Spinal cord (tissue), 10 donors: Measurements from ENCODE around the gene AGRN. TPM values are rescaled to one million over a fixed set of nuclear protein-coding genes. Genes with fewer than 3 reads are reported as not detected.

Experiments used
- DNase-seq, 6 donors: peaks; one replicate each; pipeline versions ENCODE4 v3.0.0 to v3.0.0-alpha.2; 2013 to 2015; ENCODE audit warnings: low spot score in 6 of 6, low read depth in 4 of 6
- H3K27ac ChIP-seq: one replicate; pipeline ENCODE4 v1.5.1; 2013; ENCODE audit warnings: low read depth, low read length, control low read depth
- H3K27me3 ChIP-seq: one replicate; pipeline ENCODE4 v1.6.1; 2013; ENCODE audit warnings: low read length; ENCODE audit not compliant: control insufficient read depth, insufficient read depth
- H3K36me3 ChIP-seq: one replicate; pipeline ENCODE4 v1.6.1; 2013; ENCODE audit warnings: low read length; ENCODE audit not compliant: control insufficient read depth, insufficient read depth
- H3K4me1 ChIP-seq: one replicate; pipeline ENCODE4 v1.6.1; 2013; ENCODE audit warnings: low read length; ENCODE audit not compliant: control insufficient read depth, insufficient read depth
- H3K4me3 ChIP-seq: one replicate; pipeline ENCODE4 v1.5.1; 2013; ENCODE audit warnings: low read depth, low read length, control low read depth
- H3K9me3 ChIP-seq: one replicate; pipeline ENCODE4 v1.6.1; 2013; ENCODE audit warnings: low read length; ENCODE audit not compliant: control insufficient read depth, insufficient read depth
- WGBS: methylation state at CpG from one replicate; pipeline ENCODE4 v1.1.5; 2013; ENCODE audit warnings: missing lambda C conversion rate; ENCODE audit not compliant: insufficient coverage; 5-methylcytosine and 5-hydroxymethylcytosine counted together
- polyA plus RNA-seq, 2 donors: library from polyadenylated mRNA; unstranded; fragments of 120-200 nt; gene quantifications; one replicate each; pipeline ENCODE4 v1.2.1, GENCODE V29; 2013; ENCODE audit not compliant: insufficient read length in 2 of 2
- total RNA-seq, 2 donors: library from RNA; depleted of rRNA in 1 of 2; stranded (reverse); fragments of 120-200 nt in 1 of 2; fragments of >200 nt in 1 of 2; gene quantifications; one replicate each; pipeline versions ENCODE4 v1.2.3 to v1.2.4, GENCODE V29; 2013 to 2014
- donor health status: healthy.

AGRN gene
- total and polyA plus RNA-seq, 4 donors, result 62.8 to 280 (median 175) TPM

DNA sequence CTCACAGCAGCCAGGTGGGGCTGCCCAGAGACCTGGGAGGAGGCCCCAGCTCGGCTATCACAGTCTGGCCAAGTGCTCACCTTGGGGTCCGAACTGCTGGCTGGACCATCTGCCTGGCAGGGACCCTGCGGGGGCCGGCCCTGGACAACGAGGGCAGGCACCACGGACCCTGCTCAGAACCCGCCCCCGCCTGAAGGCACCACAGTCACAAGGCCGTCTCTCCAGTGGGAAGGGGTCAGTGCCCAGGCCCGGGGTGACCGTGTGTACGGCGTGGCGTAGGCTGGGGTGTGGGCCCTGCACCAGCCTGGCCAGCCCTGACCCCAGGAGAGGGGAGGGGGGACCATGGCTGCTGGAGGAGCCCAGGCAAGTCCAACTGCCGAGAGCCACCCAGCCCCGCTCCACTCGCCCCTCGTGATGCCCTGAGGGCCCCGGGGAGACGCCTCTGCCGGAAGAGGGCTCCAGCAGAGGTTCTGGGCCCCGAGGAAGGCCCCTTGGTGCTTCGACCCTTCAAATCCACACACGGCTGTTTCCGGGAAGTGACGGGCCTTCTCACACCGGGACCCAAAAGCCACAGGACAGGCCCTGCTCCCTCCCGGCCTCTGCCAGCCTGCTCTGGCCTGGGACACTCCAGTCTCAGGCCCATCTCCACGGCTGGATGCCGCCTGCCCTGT lies 65.4 kb downstream of the AGRN start:
- Histone ChIP-seq H3K4me3 (no peak overlapping the region), H3K36me3 (peaks cover 90% of the 10 kb centered on the region), H3K9me3 (no peaks in the 10 kb centered on the region), H3K4me1 (peaks cover 4% of the 10 kb centered on the region), H3K27me3 (peaks cover under 1% of the 10 kb centered on the region), H3K27ac (no peak overlapping the region)
- 92% methylated on average over 30 of the region's 30 CpGs for WGBS
- no peak for DNase-seq

DNA sequence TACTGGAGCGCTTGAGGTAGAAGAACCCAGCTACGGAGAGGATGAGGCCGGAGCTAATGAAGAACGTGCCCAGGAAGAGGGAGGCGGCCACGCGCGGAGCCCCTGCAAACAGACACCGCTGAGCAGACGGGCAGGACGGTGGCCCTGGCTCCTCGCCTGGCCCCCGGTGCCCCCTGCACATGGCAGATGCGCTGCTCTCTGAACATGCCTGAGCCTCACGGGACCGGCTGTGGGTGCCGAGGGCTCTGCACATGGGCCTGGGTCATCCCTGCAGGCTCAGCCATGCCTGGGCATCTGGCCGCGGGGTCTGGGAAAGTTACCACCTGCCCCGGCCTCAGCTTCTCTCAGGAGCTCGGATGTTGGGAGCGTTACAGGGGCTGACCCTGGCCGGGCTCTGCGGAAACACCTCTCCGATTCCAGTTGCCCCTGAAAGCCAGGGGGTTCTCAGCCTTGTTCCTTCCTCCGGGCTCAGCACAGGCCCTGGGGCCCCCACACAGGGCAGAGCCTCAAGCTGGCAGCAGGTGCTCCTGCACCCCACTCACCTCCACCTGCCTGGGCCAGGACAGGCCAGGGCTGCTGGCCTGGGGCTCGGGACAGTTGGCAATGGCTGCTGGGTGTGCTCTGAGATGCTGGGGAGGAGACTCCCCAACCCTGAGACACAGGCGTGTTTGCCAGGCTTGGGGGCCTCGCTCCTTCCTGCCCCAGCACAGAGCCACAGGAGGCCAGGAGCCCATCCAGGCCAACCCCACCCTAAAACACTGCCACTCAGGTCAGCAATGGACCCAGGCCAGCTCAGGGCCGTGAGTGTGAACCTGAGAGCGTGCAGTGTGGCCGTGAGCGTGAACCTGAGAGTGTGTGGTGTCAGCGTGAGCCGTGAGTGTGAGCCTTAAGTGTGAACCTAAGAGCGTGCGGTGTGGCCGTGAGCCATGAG lies 66.3 kb downstream of the AGRN start:
- no peak for DNase-seq

DNA sequence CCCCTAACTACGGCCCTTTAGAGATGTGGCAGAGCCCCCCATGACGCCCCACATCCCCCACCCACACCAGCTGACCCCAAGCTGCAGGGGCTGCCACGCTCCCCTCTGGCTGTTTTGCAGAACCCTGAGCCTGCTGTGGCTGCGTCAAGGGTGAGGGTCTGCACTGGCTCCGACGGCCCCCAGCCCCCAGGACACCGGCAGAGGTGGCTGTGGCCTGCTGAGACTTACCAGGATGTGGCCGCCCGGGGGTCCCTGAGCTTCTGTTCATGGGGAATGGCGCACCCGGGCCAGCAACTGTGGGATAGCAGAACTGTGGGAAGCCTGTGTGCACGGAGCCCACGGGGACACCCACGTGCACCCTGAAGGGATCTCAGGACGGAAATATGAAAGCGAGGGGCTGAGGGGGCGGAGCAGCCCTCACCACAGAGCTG lies 67.0 kb downstream of the AGRN start:
- H3K27me3 ChIP-seq, result no peaks in the 10 kb centered on the region
- 91% methylated on average over 17 of the region's 17 CpGs for WGBS
- DNase-seq, result no peak

More for the DNA sequence above, 66.3 kb downstream of the AGRN start:
- H3K4me1 ChIP-seq, result no peaks in the 10 kb centered on the region
- 91% methylated on average over 35 of the region's 38 CpGs for WGBS
- no peak overlapping the region for H3K27ac ChIP-seq
- peaks cover 98% of the 10 kb centered on the region for H3K36me3 ChIP-seq
- H3K9me3 ChIP-seq, result no peaks in the 10 kb centered on the region
- H3K27me3 ChIP-seq, result no peaks in the 10 kb centered on the region
- no peak overlapping the region for H3K4me3 ChIP-seq

DNA sequence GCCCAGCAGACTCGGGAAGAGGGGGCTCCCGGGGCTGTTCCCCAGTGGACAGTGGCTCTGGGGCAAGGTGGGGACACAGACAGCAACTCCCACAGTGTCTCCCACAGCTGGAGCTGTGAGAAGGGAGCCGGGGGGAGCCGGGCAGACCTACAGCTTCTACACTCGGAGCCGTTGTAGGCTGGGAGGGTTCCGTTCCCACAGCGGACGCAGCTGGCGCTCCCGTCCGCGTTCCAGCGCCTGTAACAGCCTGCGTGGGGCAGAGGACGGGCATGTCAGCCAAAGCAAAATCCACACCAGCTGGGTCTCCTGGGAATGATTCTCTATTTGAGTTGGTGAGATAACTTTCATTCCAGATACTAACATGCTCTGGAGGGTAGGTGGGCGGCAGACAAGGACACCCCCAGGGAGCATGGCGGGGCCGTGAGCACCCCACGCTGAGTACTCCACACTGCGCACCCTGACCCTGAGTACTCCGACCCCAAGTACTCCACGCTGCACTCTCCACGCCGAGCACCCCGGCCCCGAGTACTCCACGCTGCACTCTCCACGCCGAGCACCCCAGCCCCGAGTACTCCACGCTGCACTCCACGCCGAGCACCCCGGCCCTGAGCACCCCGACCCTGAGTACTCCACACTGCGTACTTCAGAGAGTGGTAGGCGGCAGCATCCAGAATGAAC lies 67.6 kb downstream of the AGRN start:
- Histone ChIP-seq H3K4me1 (no peaks in the 10 kb centered on the region), H3K27me3 (no peaks in the 10 kb centered on the region), H3K9me3 (no peaks in the 10 kb centered on the region), H3K27ac (no peak overlapping the region), H3K4me3 (no peak overlapping the region), H3K36me3 (peaks cover 95% of the 10 kb centered on the region)
- 94% methylated on average over 29 of the region's 38 CpGs for WGBS
- DNase-seq, result no peak

More for the DNA sequence above, 67.0 kb downstream of the AGRN start:
- H3K36me3 ChIP-seq, result peaks cover 95% of the 10 kb centered on the region
- H3K4me3 ChIP-seq, result no peak overlapping the region
- no peaks in the 10 kb centered on the region for H3K4me1 ChIP-seq
- H3K27ac ChIP-seq, result no peak overlapping the region
- no peaks in the 10 kb centered on the region for H3K9me3 ChIP-seq

DNA sequence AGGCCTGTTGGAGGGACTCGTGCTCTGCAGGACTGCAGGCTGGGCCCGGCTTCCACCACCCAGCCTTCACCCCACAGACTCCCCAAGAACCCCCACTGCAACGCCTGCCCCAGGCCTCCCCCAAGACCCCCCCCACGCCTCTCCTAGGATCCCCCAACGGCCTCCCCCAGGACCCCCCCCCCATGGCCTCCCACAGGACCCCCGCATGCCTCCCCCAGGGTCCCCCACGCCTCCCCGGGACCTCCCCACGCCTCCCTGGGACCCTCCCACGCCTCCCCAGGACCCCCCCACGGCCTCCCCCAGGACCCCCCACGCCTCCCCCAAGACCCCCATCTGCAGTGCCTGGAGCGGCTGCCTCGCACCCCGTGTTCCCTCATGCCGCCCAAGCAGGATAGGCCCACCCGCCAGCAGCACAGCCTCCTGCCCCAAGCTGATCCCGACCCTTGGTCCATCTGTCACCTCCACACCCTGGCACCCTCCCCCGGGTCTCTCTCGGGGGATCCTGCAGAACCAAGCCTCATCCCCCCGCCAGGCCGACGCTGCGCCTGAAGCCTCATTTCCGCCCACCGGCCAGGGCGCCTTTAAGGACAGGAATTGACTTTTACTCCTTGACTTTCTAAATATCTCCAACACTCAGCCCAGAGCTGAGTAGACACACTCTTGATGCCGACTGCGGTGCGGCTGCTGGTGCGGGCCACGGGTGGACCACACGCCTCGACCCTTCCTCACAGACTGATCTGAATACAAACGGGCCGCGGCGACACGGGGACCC lies 68.3 kb downstream of the AGRN start:
- Histone ChIP-seq H3K27ac (no peak overlapping the region), H3K36me3 (peaks cover 89% of the 10 kb centered on the region), H3K4me1 (no peaks in the 10 kb centered on the region), H3K27me3 (no peaks in the 10 kb centered on the region), H3K4me3 (no peak overlapping the region), H3K9me3 (no peaks in the 10 kb centered on the region)
- no peak for DNase-seq
- 94% methylated on average over 26 of the region's 39 CpGs for WGBS

DNA sequence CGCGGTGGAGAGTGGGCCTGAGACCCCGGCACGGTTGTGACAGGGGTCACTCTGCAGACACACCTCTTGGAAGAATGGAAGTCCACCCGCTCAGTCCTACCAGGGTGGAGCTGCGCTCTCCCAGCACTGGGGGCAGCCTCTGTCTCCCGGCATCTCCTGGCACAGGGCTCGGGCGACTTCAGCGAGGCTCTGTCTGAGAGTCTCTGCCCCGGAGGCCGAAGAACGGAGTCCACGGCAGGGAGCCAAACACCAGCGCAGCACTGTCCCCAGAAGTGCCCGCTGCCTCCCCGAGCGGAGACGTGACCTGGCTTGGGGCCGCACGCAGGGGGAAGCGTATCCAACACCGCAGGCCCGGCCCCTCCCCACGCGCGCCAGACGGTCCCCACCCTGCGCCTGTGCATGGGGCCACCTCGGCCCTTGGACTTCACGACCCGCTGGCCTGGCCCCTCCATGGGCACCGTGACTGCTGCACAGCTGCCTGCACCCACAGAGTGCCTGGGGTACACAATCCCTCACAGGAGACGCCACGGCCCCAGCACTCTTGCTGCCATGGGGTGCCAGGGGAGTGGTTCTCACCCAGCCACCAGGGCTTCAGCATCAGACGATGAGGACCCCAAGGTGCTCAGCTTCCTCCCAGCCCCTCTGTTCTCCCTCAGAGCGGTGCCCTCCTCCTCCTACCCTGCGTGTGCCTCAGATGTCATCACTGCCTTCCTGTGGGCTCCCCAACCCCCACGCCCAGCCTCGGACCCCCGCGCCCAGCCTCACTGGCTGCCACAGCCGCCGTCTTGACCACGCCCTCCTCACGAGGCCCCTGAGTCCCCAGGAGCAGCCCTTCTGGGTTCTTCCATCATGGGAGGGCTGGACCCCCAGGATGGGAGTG lies 69.1 kb downstream of the AGRN start:
- WGBS, result 91% methylated on average over 46 of the region's 46 CpGs
- no peak for DNase-seq
- no peak overlapping the region for H3K27ac ChIP-seq
- H3K4me3 ChIP-seq, result no peak overlapping the region
- no peaks in the 10 kb centered on the region for H3K27me3 ChIP-seq
- no peaks in the 10 kb centered on the region for H3K4me1 ChIP-seq
- H3K9me3 ChIP-seq, result no peaks in the 10 kb centered on the region
- H3K36me3 ChIP-seq, result peaks cover 84% of the 10 kb centered on the region

DNA sequence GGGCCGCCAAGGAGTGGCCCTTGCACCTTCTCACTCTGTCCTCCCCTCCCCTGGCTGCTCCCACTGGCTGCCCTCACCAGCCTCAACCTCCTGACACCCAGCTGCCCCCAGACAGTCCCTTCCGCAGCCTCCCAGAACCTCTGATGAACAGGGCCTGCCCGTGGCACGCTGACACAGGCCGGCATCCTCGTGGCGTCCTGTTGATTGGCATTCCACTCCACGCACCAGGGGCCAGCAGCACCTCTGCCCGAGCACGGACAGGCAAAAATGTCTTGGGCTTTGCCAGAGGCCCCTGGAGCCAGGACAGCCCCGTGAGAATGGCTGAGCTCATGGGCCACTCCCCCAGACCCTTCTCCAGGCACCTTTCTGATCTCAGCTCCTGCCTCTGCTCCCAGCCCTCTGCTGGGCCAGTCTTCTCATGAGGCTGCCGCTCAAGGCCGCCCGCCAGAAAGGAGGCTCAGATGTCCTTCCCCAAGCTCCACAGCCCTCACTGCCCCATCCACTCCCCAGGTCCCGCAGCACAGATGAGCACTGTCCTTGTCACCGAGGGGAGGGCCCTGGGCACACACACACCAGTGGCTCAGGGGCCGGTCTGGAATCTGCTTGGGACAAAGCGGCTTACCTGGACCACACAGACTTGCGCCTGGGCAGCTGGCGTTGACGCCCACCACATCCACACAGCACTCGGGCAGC lies 70.0 kb downstream of the AGRN start:
- H3K9me3 ChIP-seq, result no peaks in the 10 kb centered on the region
- no peak overlapping the region for H3K4me3 ChIP-seq
- H3K27me3 ChIP-seq, result no peaks in the 10 kb centered on the region
- peaks cover 76% of the 10 kb centered on the region for H3K36me3 ChIP-seq
- 91% methylated on average over 22 of the region's 22 CpGs for WGBS
- DNase-seq, result no peak
- no peaks in the 10 kb centered on the region for H3K4me1 ChIP-seq
- H3K27ac ChIP-seq, result no peak overlapping the region
